ENCODE data around the gene DTNB. TPM values are rescaled to one million over a fixed set of nuclear protein-coding genes. Genes with fewer than 3 reads are reported as not detected.

Gene DTNB
- total and polyA plus RNA-seq, 2 of the 4 experiments (the other 2 are of a cell fraction) = 3.8 to 5.3 TPM

- no peak overlapping the region for H2BK120ac ChIP-seq (ENCODE audit: low read depth, low read length)
- no peak for TF ChIP-seq NFE2L2 (IDR thresholded peaks at IDR 0.05; ENCODE audit: low read depth, low read length)
- TF ChIP-seq CHD1 (IDR thresholded peaks at IDR 0.05; ENCODE audit: low read depth, low read length) = no peak
- TF ChIP-seq SMC3 (IDR thresholded peaks at IDR 0.05; ENCODE audit: low read depth, low read length) = no peak
- TF ChIP-seq ELK1 (IDR thresholded peaks at IDR 0.05; ENCODE audit: borderline replicate concordance, low read depth, low read length) = no peak
- dilution Hi-C loops (cut with HindIII; ENCODE audit: low sequenced_read_pairs, unreplicated experiment) = no loop called here
Measured at GRCh38 chr2:25649786-25650185, 23.6 kb downstream of the DTNB start.

More at GRCh38 chr2:25649786-25650185, 23.6 kb downstream of the DTNB start:
- POLR2A ChIA-PET (ENCODE audit: unreplicated experiment) = no interaction called here
- Histone ChIP-seq H2BK5ac (ENCODE audit: low read depth, low read length, poor library complexity, severe bottlenecking) (no peak overlapping the region), H4K20me1 (ENCODE audit: insufficient read depth, low read length) (no peaks in the 10 kb centered on the region), H3K36me3 (ENCODE audit: control insufficient read depth, insufficient read depth, low read length) (no peaks in the 10 kb centered on the region), H4K8ac (ENCODE audit: low read depth in 2 of 2, low read length in 2 of 2) (no peak overlapping the region), H3K4ac (ENCODE audit: low read depth, low read length) (no peak overlapping the region), H3K79me1 (ENCODE audit: low read depth in 1 of 2, low read length in 2 of 2) (no peaks in the 10 kb centered on the region), H2BK20ac (ENCODE audit: low read depth, low read length) (no peak overlapping the region), H2AFZ (replicated peaks; ENCODE audit: low read length, poor library complexity) (no peak overlapping the region), H2AK5ac (ENCODE audit: low read depth, low read length) (no peak overlapping the region), H4K91ac (ENCODE audit: insufficient read depth, low read depth, low read length) (no peak overlapping the region), H4K5ac (ENCODE audit: low read depth, low read length) (no peak overlapping the region), H3K9ac (ENCODE audit: low read depth, low read length) (no peak overlapping the region), H3K9me3 (ENCODE audit: control insufficient read depth, insufficient read depth, low read length) (no peaks in the 10 kb centered on the region), H3K14ac (replicated peaks; ENCODE audit: low read depth, low read length) (no peak overlapping the region), H3K9me1 (ENCODE audit: insufficient read depth, low read length) (0 out of 2 replicates have a peak, but pooled peaks cover 2% of the 10 kb centered on the region), H3K27ac (ENCODE audit: insufficient read depth, low read length) (no peak overlapping the region), H3K4me1 (ENCODE audit: control insufficient read depth, insufficient read depth, low read length) (no peaks in the 10 kb centered on the region; the same call in 1 of the 2 replicates), H3K4me2 (ENCODE audit: low read depth, low read length) (no peak overlapping the region), H3K27me3 (ENCODE audit: control insufficient read depth, insufficient read depth, low read length) (no peaks in the 10 kb centered on the region), H3K56ac (ENCODE audit: extremely low read depth, insufficient read depth, low read length) (no peak overlapping the region), H2AK9ac (replicated peaks; ENCODE audit: low read depth, low read length, poor library complexity) (no peak overlapping the region), H3K18ac (ENCODE audit: low read depth, low read length) (no peak overlapping the region), H2BK15ac (ENCODE audit: low read depth, low read length) (no peak overlapping the region), H3K4me3 (ENCODE audit: insufficient read depth, low read depth, low read length) (no peak overlapping the region), H3K23ac (ENCODE audit: low read depth, low read length) (no peak overlapping the region)
- no TSS peak for BruUV-seq (replicated peaks)
- CTCF ChIA-PET = no interaction called here
- intact Hi-C loops (cut with micrococcal nuclease) (no loop called here), in situ Hi-C loops (cut with MboI; ENCODE audit: low sequenced_read_pairs) (no loop called here)
- no CpG with 5 or more reads among the region's 4 CpGs for WGBS, 2 experiments (ENCODE audit: extremely low coverage in 2 of 2, insufficient read length in 1 of 2)
- ATAC-seq (ENCODE audit: low read depth) (no peak), DNase-seq (no peak)
